ENCODE results near the gene TFG. TPM values are rescaled to one million over a fixed set of nuclear protein-coding genes. Genes with fewer than 3 reads are reported as not detected.

The TFG gene
- total and polyA plus RNA-seq, 2 experiments from 2014 or later: 87.6 to 88.5 TPM

- no peaks in the 10 kb centered on the region for H3K36me3 ChIP-seq (ENCODE audit: insufficient read depth)
- Mint-ChIP-seq H3K27ac (no peak overlapping the region), H3K4me3 (no peak overlapping the region), H3K9me3 (no peaks in the 10 kb centered on the region), H3K36me3 (ENCODE audit: low read depth) (no peaks in the 10 kb centered on the region), H3K4me1 (no peaks in the 10 kb centered on the region), H3K27me3 (ENCODE audit: insufficient read depth, low read depth, poor library complexity) (no peaks in the 10 kb centered on the region)
- ATAC-seq: no peak; the same call in 2 of the 3 replicates
- TF ChIP-seq ZNF331 (CRISPR knock-in tag; IDR thresholded peaks at IDR 0.05; ENCODE audit: low read depth): no peak
- no peaks in the 10 kb centered on the region for H4K20me1 ChIP-seq (replicated peaks; ENCODE audit: insufficient read depth)
- DNase-seq (ENCODE audit: low spot score): no peak
- no peaks in the 10 kb centered on the region for H3F3A ChIP-seq (replicated peaks; ENCODE audit: low read depth)
- H2AFZ ChIP-seq: 0 out of 2 replicates have a peak overlapping the region, but pooled peaks have one; percentile 28
- no peak overlapping the region for H3K4me3 ChIP-seq
- H3K27ac ChIP-seq (ENCODE audit: low read depth): no peak overlapping the region
- H3K27me3 ChIP-seq (ENCODE audit: insufficient read depth): no peaks in the 10 kb centered on the region
- H3K4me1 ChIP-seq (ENCODE audit: insufficient read depth): no peaks in the 10 kb centered on the region
- no peaks in the 10 kb centered on the region for H3K9me2 ChIP-seq (ENCODE audit: insufficient read depth)
- H3K4me2 ChIP-seq: no peak overlapping the region
- no peaks in the 10 kb centered on the region for H3K79me2 ChIP-seq (replicated peaks; ENCODE audit: insufficient read depth)
Observed at GRCh38 chr3:100697723-100698285, 11.5 kb upstream of the TFG start.

- Histone ChIP-seq H3K27me3 (ENCODE audit: insufficient read depth) (no peaks in the 10 kb centered on the region), H3F3A (replicated peaks; ENCODE audit: low read depth) (no peaks in the 10 kb centered on the region), H3K27ac (ENCODE audit: low read depth) (no peak overlapping the region), H2AFZ (no peak overlapping the region), H3K79me2 (replicated peaks; ENCODE audit: insufficient read depth) (no peaks in the 10 kb centered on the region), H3K4me2 (no peak overlapping the region), H4K20me1 (replicated peaks; ENCODE audit: insufficient read depth) (no peaks in the 10 kb centered on the region), H3K4me3 (no peak overlapping the region), H3K36me3 (ENCODE audit: insufficient read depth) (no peaks in the 10 kb centered on the region), H3K4me1 (ENCODE audit: insufficient read depth) (no peaks in the 10 kb centered on the region), H3K9me2 (ENCODE audit: insufficient read depth) (no peaks in the 10 kb centered on the region)
- Mint-ChIP-seq H3K9me3 (no peaks in the 10 kb centered on the region), H3K4me3 (no peak overlapping the region), H3K27ac (no peak overlapping the region), H3K4me1 (no peaks in the 10 kb centered on the region), H3K27me3 (ENCODE audit: insufficient read depth, low read depth, poor library complexity) (no peaks in the 10 kb centered on the region), H3K36me3 (ENCODE audit: low read depth) (no peaks in the 10 kb centered on the region)
- ATAC-seq (no peak), DNase-seq (ENCODE audit: low spot score) (no peak)
- TF ChIP-seq REST (IDR thresholded peaks at IDR 0.05; ENCODE audit: unreplicated experiment): no peak
- no peak for TF ChIP-seq NANOG (IDR thresholded peaks at IDR 0.05; ENCODE audit: borderline replicate concordance)
- TF ChIP-seq ETS1 (IDR thresholded peaks at IDR 0.05): no peak
- no peak for TF ChIP-seq CTCF (conservative IDR thresholded peaks at IDR 0.05; ENCODE audit: low read depth in 2 of 2)
- TF ChIP-seq STAT1 (IDR thresholded peaks at IDR 0.05; ENCODE audit: unreplicated experiment): no peak
- no peak for TF ChIP-seq CREB1 (CRISPR knock-in tag; IDR thresholded peaks at IDR 0.05; ENCODE audit: low read depth)
- TF ChIP-seq EZH2 (IDR thresholded peaks at IDR 0.05; ENCODE audit: low read depth, unreplicated experiment): no peak
- TF ChIP-seq ZNF114 (CRISPR knock-in tag; IDR thresholded peaks at IDR 0.05): no peak
- no peak for TF ChIP-seq JUNB (IDR thresholded peaks at IDR 0.05; ENCODE audit: unreplicated experiment)
Observed at GRCh38 chr3:100698736-100699135, 10.6 kb upstream of the TFG start.
